ENCODE results near the gene S100A8.

- TF ChIP-seq, protein P1, sequence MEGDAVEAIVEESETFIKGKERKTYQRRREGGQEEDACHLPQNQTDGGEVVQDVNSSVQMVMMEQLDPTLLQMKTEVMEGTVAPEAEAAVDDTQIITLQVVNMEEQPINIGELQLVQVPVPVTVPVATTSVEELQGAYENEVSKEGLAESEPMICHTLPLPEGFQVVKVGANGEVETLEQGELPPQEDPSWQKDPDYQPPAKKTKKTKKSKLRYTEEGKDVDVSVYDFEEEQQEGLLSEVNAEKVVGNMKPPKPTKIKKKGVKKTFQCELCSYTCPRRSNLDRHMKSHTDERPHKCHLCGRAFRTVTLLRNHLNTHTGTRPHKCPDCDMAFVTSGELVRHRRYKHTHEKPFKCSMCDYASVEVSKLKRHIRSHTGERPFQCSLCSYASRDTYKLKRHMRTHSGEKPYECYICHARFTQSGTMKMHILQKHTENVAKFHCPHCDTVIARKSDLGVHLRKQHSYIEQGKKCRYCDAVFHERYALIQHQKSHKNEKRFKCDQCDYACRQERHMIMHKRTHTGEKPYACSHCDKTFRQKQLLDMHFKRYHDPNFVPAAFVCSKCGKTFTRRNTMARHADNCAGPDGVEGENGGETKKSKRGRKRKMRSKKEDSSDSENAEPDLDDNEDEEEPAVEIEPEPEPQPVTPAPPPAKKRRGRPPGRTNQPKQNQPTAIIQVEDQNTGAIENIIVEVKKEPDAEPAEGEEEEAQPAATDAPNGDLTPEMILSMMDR (IDR thresholded peaks at IDR 0.05): no peak
- TF ChIP-seq POLR2A (IDR thresholded peaks at IDR 0.05) (no peak), POLR2AphosphoS5 (IDR thresholded peaks at IDR 0.05) (no peak)
Observed at GRCh38 chr1:153357076-153357852, 33.6 kb downstream of the S100A8 start.

Data from suprapubic skin (tissue), 4 donors.